NCI-H345 (cell line): ENCODE measurements around the gene RETREG1.
"Not testable (repeated sequence)": the region's sequence is repeated elsewhere in the genome, so short reads cannot be mapped to it uniquely, and the experiment has no call there.

ENCODE experiments used
- DNase-seq: peaks from one replicate; lab custom pipeline; 2025; lab: John Stamatoyannopoulos, UW

Gene RETREG1

GRCh38 chr5:16487456-16487855 lies 129.3 kb downstream of the RETREG1 start:
- DNase-seq: no peak

- DNase-seq: no peak
These were observed 130.1 kb downstream of the RETREG1 start for GRCh38 chr5:16486711-16487111.

- DNase-seq: no peak
These were observed 131.1 kb downstream of the RETREG1 start for GRCh38 chr5:16485656-16486055.

- no peak for DNase-seq
These were observed 132.7 kb downstream of the RETREG1 start for GRCh38 chr5:16484081-16484480.

GRCh38 chr5:16483361-16483760 lies 133.4 kb downstream of the RETREG1 start:
- no peak for DNase-seq

- no peak for DNase-seq
These were observed 133.9 kb downstream of the RETREG1 start for GRCh38 chr5:16482891-16483290.

GRCh38 chr5:16480821-16481538 lies 135.8 kb downstream of the RETREG1 start:
- DNase-seq: no peak

- DNase-seq: no peak
These were observed 136.7 kb downstream of the RETREG1 start for GRCh38 chr5:16480144-16480543.

GRCh38 chr5:16477541-16477940 lies 139.3 kb downstream of the RETREG1 start:
- DNase-seq: no peak

- DNase-seq: not testable (repeated sequence)
These were observed 140.4 kb downstream of the RETREG1 start for GRCh38 chr5:16476417-16476816.

- DNase-seq: no peak
These were observed 145.4 kb downstream of the RETREG1 start for GRCh38 chr5:16471387-16471786.

GRCh38 chr5:16467363-16468219 lies 149.2 kb downstream of the RETREG1 start:
- DNase-seq: no peak

- peak; percentile 95 for DNase-seq
These were observed 151.0 kb downstream of the RETREG1 start, which contains the start of gene ZNF622 for GRCh38 chr5:16465544-16466432. Gene ZNF622 (minus strand): TSS chr5:16465800. CDS start chr5:16465665, 135 bp downstream.

GRCh38 chr5:16464664-16465543 lies 151.9 kb downstream of the RETREG1 start:
- no peak for DNase-seq

GRCh38 chr5:16464231-16464630 lies 152.6 kb downstream of the RETREG1 start:
- DNase-seq: no peak

GRCh38 chr5:16461782-16462181 lies 155.0 kb downstream of the RETREG1 start:
- no peak for DNase-seq

GRCh38 chr5:16461026-16461425 lies 155.8 kb downstream of the RETREG1 start:
- no peak for DNase-seq

- no peak for DNase-seq
These were observed 157.3 kb downstream of the RETREG1 start for GRCh38 chr5:16459451-16459850.

GRCh38 chr5:16457853-16458252 lies 158.9 kb downstream of the RETREG1 start:
- no peak for DNase-seq

- no peak for DNase-seq
These were observed 159.3 kb downstream of the RETREG1 start for GRCh38 chr5:16457451-16457850.
